BJ (cell line): ENCODE measurements around the gene RPS5. TPM values are rescaled to one million over a fixed set of nuclear protein-coding genes. Genes with fewer than 3 reads are reported as not detected.

Source experiments
- CTCF ChIA-PET: fragments of 350-600 bp; formaldehyde crosslinking; extraction: SDS; loops from one replicate; lab custom pipeline; 2021; ENCODE audit warnings: antibody characterized with exemption, inconsistent platforms; lab: Yijun Ruan, JAX
- POLR2A ChIA-PET: fragments of 300-600 bp; sonication (Branson Sonifier 250); formaldehyde crosslinking; extraction: SDS; loops from one replicate; lab custom pipeline; 2021; ENCODE audit warnings: antibody characterized with exemption; lab: Charles Lee
- DNase-seq: peaks from one replicate; pipeline ENCODE4 v3.0.0-alpha.2; 2011; ENCODE audit warnings: low read depth
- H3K27me3 ChIP-seq: 2 replicates; pipeline ENCODE4 v1.6.0; 2011; ENCODE audit warnings: low read length; ENCODE audit not compliant: control insufficient read depth, insufficient read depth
- H3K36me3 ChIP-seq: 2 replicates; pipeline ENCODE4 v1.5.1; 2011; ENCODE audit warnings: low read length; ENCODE audit not compliant: control insufficient read depth, insufficient read depth
- H3K4me3 ChIP-seq: 2 replicates; pipeline ENCODE4 v1.5.1; 2011; ENCODE audit warnings: low read depth, mild to moderate bottlenecking, control low read depth, low read length
- CTCF ChIP-seq: IDR thresholded peaks from 2 replicates; pipeline ENCODE4 v1.5.1; 2011; ENCODE audit warnings: low read depth, mild to moderate bottlenecking, control low read depth, inconsistent platforms, low read length, moderate library complexity; ENCODE audit not compliant: insufficient read depth
- polyA plus RNA-seq: library from polyadenylated mRNA; depleted of rRNA; stranded (reverse); fragments of >200 nt; gene quantifications from 2 replicates; pipeline ENCODE4 v1.2.3, GENCODE V29; 2011

The RPS5 gene
- polyA plus RNA-seq, 1 experiment = 3,326 TPM

- H3K4me3 ChIP-seq = peak overlapping the region; percentile 62
- POLR2A ChIA-PET = no interaction called here
- H3K27me3 ChIP-seq = no peaks in the 10 kb centered on the region
- CTCF ChIA-PET = no interaction called here
- H3K36me3 ChIP-seq = peaks cover 5% of the 10 kb centered on the region
- DNase-seq = no peak
- no peak for TF ChIP-seq CTCF
Observed at GRCh38 chr19:58387338-58388174, 487 bp downstream of the RPS5 start.

- H3K27me3 ChIP-seq = no peaks in the 10 kb centered on the region
- no peak for DNase-seq
- POLR2A ChIA-PET = no interaction called here
- CTCF ChIA-PET = no interaction called here
- no peak for TF ChIP-seq CTCF
- H3K36me3 ChIP-seq = peaks cover 9% of the 10 kb centered on the region
- H3K4me3 ChIP-seq = peak overlapping the region; percentile 62
Observed at GRCh38 chr19:58388175-58388526, 1.1 kb downstream of the RPS5 start.

GRCh38 chr19:58392945-58393724 lies 6.1 kb downstream of the RPS5 start:
- no peak for TF ChIP-seq CTCF
- Histone ChIP-seq H3K27me3 (no peaks in the 10 kb centered on the region), H3K36me3 (peaks cover 21% of the 10 kb centered on the region), H3K4me3 (no peak overlapping the region)
- ChIA-PET POLR2A (no interaction called here), CTCF (no interaction called here)
- DNase-seq = no peak

GRCh38 chr19:58393725-58394033 lies 6.6 kb downstream of the RPS5 start:
- Histone ChIP-seq H3K36me3 (peaks cover 21% of the 10 kb centered on the region), H3K4me3 (no peak overlapping the region), H3K27me3 (no peaks in the 10 kb centered on the region)
- no peak for DNase-seq
- ChIA-PET CTCF (no interaction called here), POLR2A (no interaction called here)
- no peak for TF ChIP-seq CTCF

- CTCF ChIA-PET = no interaction called here
- POLR2A ChIA-PET = no interaction called here
- Histone ChIP-seq H3K36me3 (peaks cover 19% of the 10 kb centered on the region), H3K4me3 (no peak overlapping the region), H3K27me3 (no peaks in the 10 kb centered on the region)
- no peak for TF ChIP-seq CTCF
- DNase-seq = no peak
Observed at GRCh38 chr19:58394821-58395219, 7.8 kb downstream of the RPS5 start.
